IMR-90 (cell line): Measurements from ENCODE around the gene UST. TPM values are rescaled to one million over a fixed set of nuclear protein-coding genes. Genes with fewer than 3 reads are reported as not detected.
A peak's percentile ranks its signal among the peaks of the same experiment; 100 is the strongest.

ENCODE experiments used
- ATAC-seq: fragments of 200-7000 bp; cut with Tn5 transposase; 2 replicates; pipeline ENCODE4 v1.9.1; 2020; ENCODE audit warnings: low read depth, mild to moderate bottlenecking, moderate library complexity
- BruUV-seq: library from RNA; stranded (reverse); fragments of 400-500 nt; replicated peaks from 2 replicates; lab custom pipeline; 2021; lab: Mats Ljungman, UMichigan
- CTCF ChIA-PET: fragments of 300-600 bp; formaldehyde crosslinking; extraction: SDS; loops from one replicate; lab custom pipeline; 2021; ENCODE audit warnings: antibody characterized with exemption; lab: Yijun Ruan, JAX
- POLR2A ChIA-PET: fragments of 300-600 bp; sonication (Branson Sonifier 250); formaldehyde crosslinking; loops from one replicate; lab custom pipeline; 2022; ENCODE audit warnings: antibody characterized with exemption; ENCODE audit not compliant: unreplicated experiment; lab: Charles Lee
- DNase-seq: peaks from one replicate; pipeline ENCODE4 v3.0.0; 2013
- H2AFZ ChIP-seq: replicated peaks from 2 replicates; pipeline ENCODE3; 2013; ENCODE audit warnings: low read length, mild to moderate bottlenecking; ENCODE audit not compliant: poor library complexity
- H2AK5ac ChIP-seq: 2 replicates; pipeline ENCODE4 v1.6.1; 2013; ENCODE audit warnings: low read depth, low read length, inconsistent platforms
- H2AK9ac ChIP-seq: replicated peaks from 2 replicates; pipeline ENCODE3; 2013; ENCODE audit warnings: mild to moderate bottlenecking, low read depth, low read length, moderate library complexity; ENCODE audit not compliant: poor library complexity
- H2BK120ac ChIP-seq: 2 replicates; pipeline ENCODE4 v1.6.1; 2013; ENCODE audit warnings: low read depth, low read length, inconsistent platforms
- H2BK15ac ChIP-seq: 3 replicates; pipeline ENCODE4 v1.6.1; 2013; ENCODE audit warnings: low read depth, low read length, inconsistent platforms
- H2BK20ac ChIP-seq: 2 replicates; pipeline ENCODE4 v1.6.1; 2013; ENCODE audit warnings: low read depth, mild to moderate bottlenecking, inconsistent platforms, low read length, moderate library complexity
- H2BK5ac ChIP-seq: 2 replicates; pipeline ENCODE4 v1.6.1; 2013; ENCODE audit warnings: mild to moderate bottlenecking, low read depth, low read length, inconsistent platforms; ENCODE audit not compliant: poor library complexity, severe bottlenecking
- H3K14ac ChIP-seq: replicated peaks from 2 replicates; pipeline ENCODE4 v1.6.1; 2013; ENCODE audit warnings: low read depth, low read length, inconsistent platforms
- H3K18ac ChIP-seq: 2 replicates; pipeline ENCODE4 v1.6.1; 2013; ENCODE audit warnings: low read depth, low read length, control low read depth
- H3K23ac ChIP-seq: 2 replicates; pipeline ENCODE4 v1.6.1; 2013; ENCODE audit warnings: low read depth, low read length, inconsistent platforms
- H3K27ac ChIP-seq: 2 replicates; pipeline ENCODE4 v1.5.1; 2013; ENCODE audit warnings: mild to moderate bottlenecking, control low read depth, low read length; ENCODE audit not compliant: insufficient read depth
- H3K27me3 ChIP-seq: 2 replicates; pipeline ENCODE4 v1.6.1; 2013; ENCODE audit warnings: low read length; ENCODE audit not compliant: control insufficient read depth, insufficient read depth
- H3K36me3 ChIP-seq: 2 replicates; pipeline ENCODE4 v1.6.1; 2013; ENCODE audit warnings: low read length, mixed read lengths; ENCODE audit not compliant: control insufficient read depth, insufficient read depth
- H3K4ac ChIP-seq: 2 replicates; pipeline ENCODE4 v1.6.1; 2013; ENCODE audit warnings: low read depth, low read length, inconsistent platforms
- H3K4me1 ChIP-seq: 2 replicates; pipeline ENCODE4 v1.6.1; 2013; ENCODE audit warnings: low read length, mixed read lengths; ENCODE audit not compliant: control insufficient read depth, insufficient read depth
- H3K4me2 ChIP-seq: 2 replicates; pipeline ENCODE4 v1.6.1; 2013; ENCODE audit warnings: low read depth, mild to moderate bottlenecking, control low read depth, low read length, moderate library complexity
- H3K4me3 ChIP-seq: 2 replicates; pipeline ENCODE4 v1.5.1; 2013; ENCODE audit warnings: low read depth, mild to moderate bottlenecking, control low read depth, low read length, moderate library complexity; ENCODE audit not compliant: insufficient read depth
- H3K56ac ChIP-seq: 2 replicates; pipeline ENCODE4 v1.6.1; 2013; ENCODE audit warnings: low read length, inconsistent platforms; ENCODE audit not compliant: insufficient read depth; ENCODE audit errors: extremely low read depth
- H3K79me1 ChIP-seq, 2 experiments: 2 replicates each; pipeline ENCODE4 v1.6.1; 2013; ENCODE audit warnings: low read length in 2 of 2, inconsistent platforms in 1 of 2, low read depth in 1 of 2
- H3K9ac ChIP-seq: 2 replicates; pipeline ENCODE4 v1.6.1; 2013; ENCODE audit warnings: low read depth, low read length, control low read depth
- H3K9me1 ChIP-seq: 2 replicates; pipeline ENCODE4 v1.6.1; 2013; ENCODE audit warnings: low read length, inconsistent platforms; ENCODE audit not compliant: insufficient read depth
- H3K9me3 ChIP-seq: 2 replicates; pipeline ENCODE4 v1.6.1; 2013; ENCODE audit warnings: low read length; ENCODE audit not compliant: control insufficient read depth, insufficient read depth
- H4K20me1 ChIP-seq: 2 replicates; pipeline ENCODE4 v1.6.1; 2013; ENCODE audit warnings: low read length, inconsistent platforms; ENCODE audit not compliant: insufficient read depth
- H4K5ac ChIP-seq: 2 replicates; pipeline ENCODE4 v1.6.1; 2013; ENCODE audit warnings: mild to moderate bottlenecking, low read depth, low read length, control low read depth
- H4K8ac ChIP-seq, 2 experiments: 2 replicates each; pipeline ENCODE4 v1.6.1; 2013; ENCODE audit warnings: low read depth in 2 of 2, low read length in 2 of 2, control low read depth in 1 of 2, inconsistent platforms in 1 of 2
- H4K91ac ChIP-seq: 2 replicates; pipeline ENCODE4 v1.6.1; 2013; ENCODE audit warnings: low read depth, low read length, inconsistent platforms; ENCODE audit not compliant: insufficient read depth
- BHLHE40 ChIP-seq: fragments of 150-350 bp; IDR thresholded peaks from 2 replicates; pipeline ENCODE4 v1.6.1; 2016; ENCODE audit warnings: mild to moderate bottlenecking, low read depth, low read length
- CEBPB ChIP-seq: IDR thresholded peaks from 2 replicates; pipeline ENCODE4 v1.6.1; 2012; ENCODE audit warnings: low read depth, low read length, improper control_type of control experiment
- CHD1 ChIP-seq: IDR thresholded peaks from 2 replicates; pipeline ENCODE4 v1.6.1; 2012; ENCODE audit warnings: low read depth, low read length, improper control_type of control experiment
- CTCF ChIP-seq: conservative IDR thresholded peaks from 2 replicates; pipeline ENCODE4 v1.5.1; 2012; ENCODE audit warnings: mild to moderate bottlenecking, low read depth, low read length, improper control_type of control experiment
- FOS ChIP-seq: fragments of 150-350 bp; IDR thresholded peaks from 2 replicates; pipeline ENCODE4 v1.6.1; 2016; ENCODE audit warnings: low read depth, low read length
- MAFK ChIP-seq: IDR thresholded peaks from 2 replicates; pipeline ENCODE4 v1.6.1; 2012; ENCODE audit warnings: low read depth, low read length, improper control_type of control experiment
- MAZ ChIP-seq: IDR thresholded peaks from 2 replicates; pipeline ENCODE4 v1.6.1; 2012; ENCODE audit warnings: low read depth, mild to moderate bottlenecking, low read length, improper control_type of control experiment, moderate library complexity, borderline replicate concordance
- MXI1 ChIP-seq: IDR thresholded peaks from 2 replicates; pipeline ENCODE4 v1.6.1; 2012; ENCODE audit warnings: low read depth, mild to moderate bottlenecking, low read length, moderate library complexity, borderline replicate concordance
- NFE2L2 ChIP-seq: fragments of 150-350 bp; IDR thresholded peaks from 2 replicates; pipeline ENCODE4 v1.6.1; 2016; ENCODE audit warnings: low read depth, mild to moderate bottlenecking, low read length
- POLR2A ChIP-seq: IDR thresholded peaks from 2 replicates; pipeline ENCODE4 v1.6.1; 2012; ENCODE audit warnings: mild to moderate bottlenecking, low read depth, low read length
- RAD21 ChIP-seq: IDR thresholded peaks from 2 replicates; pipeline ENCODE4 v1.6.1; 2012; ENCODE audit warnings: low read length, improper control_type of control experiment
- RCOR1 ChIP-seq: IDR thresholded peaks from 2 replicates; pipeline ENCODE4 v1.6.1; 2012; ENCODE audit warnings: mild to moderate bottlenecking, low read length, improper control_type of control experiment; ENCODE audit not compliant: insufficient replicate concordance
- RFX5 ChIP-seq: IDR thresholded peaks from 2 replicates; pipeline ENCODE4 v1.8.0; 2012; ENCODE audit warnings: low read depth, mild to moderate bottlenecking, low read length, moderate library complexity
- SMC3 ChIP-seq: fragments of 150-350 bp; IDR thresholded peaks from 2 replicates; pipeline ENCODE4 v1.6.1; 2016; ENCODE audit warnings: low read depth, mild to moderate bottlenecking, antibody characterized with exemption, low read length, moderate library complexity
- WGBS, 2 experiments: methylation state at CpG; one replicate each; pipeline versions ENCODE4 v1.1.5 to v1.1.7; 2013; ENCODE audit warnings: missing lambda C conversion rate in 2 of 2; ENCODE audit not compliant: insufficient read length in 1 of 2; ENCODE audit errors: extremely low coverage in 2 of 2; 5-methylcytosine and 5-hydroxymethylcytosine counted together
- dilution Hi-C: fragments of 300-500 bp; cut with HindIII; formaldehyde crosslinking; loops from one replicate; pipeline ENCODE4 v1.14.3; 2018; ENCODE audit warnings: low sequenced_read_pairs; ENCODE audit not compliant: unreplicated experiment
- in situ Hi-C: fragments of 300-500 bp; cut with MboI; formaldehyde crosslinking; loops from 3 replicates; pipeline ENCODE4 v1.14.3; 2019; ENCODE audit warnings: low sequenced_read_pairs, inconsistent platforms, mixed read lengths
- intact Hi-C: fragments of 100-400 bp; cut with micrococcal nuclease; formaldehyde crosslinking; loops from 2 replicates; pipeline ENCODE4 v1.10.0; 2022
- polyA plus RNA-seq, 3 experiments: library from polyadenylated mRNA; depleted of rRNA; stranded (reverse); fragments of >200 nt; gene quantifications; 2 replicates each; pipeline ENCODE4 v1.2.3, GENCODE V29; 2012; ENCODE audit warnings: low replicate concordance in 1 of 3
- total RNA-seq: library from RNA; depleted of rRNA; stranded (reverse); fragments of >200 nt; gene quantifications from 2 replicates; pipeline ENCODE4 v1.2.3, GENCODE V29; 2012
- TF ChIP-seq, protein P1 (sequence below): fragments of 150-350 bp; IDR thresholded peaks from 2 replicates; pipeline ENCODE4 v1.6.1; 2017; ENCODE audit warnings: mild to moderate bottlenecking, antibody characterized with exemption, low read length, low read depth
- TF ChIP-seq, protein P2 (sequence below): fragments of 150-350 bp; IDR thresholded peaks from 2 replicates; pipeline ENCODE4 v1.6.1; 2016; ENCODE audit warnings: low read depth, mild to moderate bottlenecking, low read length, moderate library complexity, borderline replicate concordance

UST gene
- total and polyA plus RNA-seq, 2 of the 4 experiments (the other 2 are of a cell fraction) = 7.7 to 13.8 TPM

- TF ChIP-seq CEBPB (no peak), MXI1 (no peak), NFE2L2 (no peak), CHD1 (no peak), POLR2A (no peak), RCOR1 (no peak), RFX5 (no peak), FOS (no peak), MAZ (no peak), BHLHE40 (no peak), CTCF (no peak), MAFK (no peak), SMC3 (no peak), RAD21 (no peak)
- TF ChIP-seq, protein P1, sequence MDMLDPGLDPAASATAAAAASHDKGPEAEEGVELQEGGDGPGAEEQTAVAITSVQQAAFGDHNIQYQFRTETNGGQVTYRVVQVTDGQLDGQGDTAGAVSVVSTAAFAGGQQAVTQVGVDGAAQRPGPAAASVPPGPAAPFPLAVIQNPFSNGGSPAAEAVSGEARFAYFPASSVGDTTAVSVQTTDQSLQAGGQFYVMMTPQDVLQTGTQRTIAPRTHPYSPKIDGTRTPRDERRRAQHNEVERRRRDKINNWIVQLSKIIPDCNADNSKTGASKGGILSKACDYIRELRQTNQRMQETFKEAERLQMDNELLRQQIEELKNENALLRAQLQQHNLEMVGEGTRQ = no peak
- TF ChIP-seq, protein P2, sequence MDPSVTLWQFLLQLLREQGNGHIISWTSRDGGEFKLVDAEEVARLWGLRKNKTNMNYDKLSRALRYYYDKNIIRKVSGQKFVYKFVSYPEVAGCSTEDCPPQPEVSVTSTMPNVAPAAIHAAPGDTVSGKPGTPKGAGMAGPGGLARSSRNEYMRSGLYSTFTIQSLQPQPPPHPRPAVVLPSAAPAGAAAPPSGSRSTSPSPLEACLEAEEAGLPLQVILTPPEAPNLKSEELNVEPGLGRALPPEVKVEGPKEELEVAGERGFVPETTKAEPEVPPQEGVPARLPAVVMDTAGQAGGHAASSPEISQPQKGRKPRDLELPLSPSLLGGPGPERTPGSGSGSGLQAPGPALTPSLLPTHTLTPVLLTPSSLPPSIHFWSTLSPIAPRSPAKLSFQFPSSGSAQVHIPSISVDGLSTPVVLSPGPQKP = no peak
- in situ Hi-C loops (no loop called here), intact Hi-C loops (no loop called here), dilution Hi-C loops (no loop called here)
- Histone ChIP-seq H2AK9ac (no peak overlapping the region), H3K56ac (no peak overlapping the region), H2BK20ac (no peak overlapping the region), H3K23ac (no peak overlapping the region), H3K4me2 (no peak overlapping the region), H3K9me3 (no peaks in the 10 kb centered on the region), H3K9ac (no peak overlapping the region), H4K91ac (no peak overlapping the region), H4K8ac (no peak overlapping the region), H3K14ac (no peak overlapping the region), H2AFZ (no peak overlapping the region), H2BK120ac (no peak overlapping the region), H3K79me1 (no peaks in the 10 kb centered on the region), H3K9me1 (no peaks in the 10 kb centered on the region), H2BK15ac (no peak overlapping the region), H3K4me3 (no peak overlapping the region), H4K20me1 (0 out of 2 replicates have a peak, but pooled peaks cover 3% of the 10 kb centered on the region), H3K27ac (no peak overlapping the region), H3K36me3 (no peaks in the 10 kb centered on the region), H3K4ac (no peak overlapping the region), H3K18ac (no peak overlapping the region), H3K27me3 (no peaks in the 10 kb centered on the region), H2BK5ac (no peak overlapping the region), H4K5ac (no peak overlapping the region), H3K4me1 (peaks cover 16% of the 10 kb centered on the region), H2AK5ac (no peak overlapping the region)
- BruUV-seq = no TSS peak
- ATAC-seq = peak; percentile 70
- peak; percentile 53 for DNase-seq
- ChIA-PET POLR2A (no interaction called here), CTCF (no interaction called here)
- no CpG with 5 or more reads among the region's 4 CpGs for WGBS, 2 experiments
Measured at GRCh38 chr6:149056777-149057463, 310.1 kb downstream of the UST start.
